ENCODE measurements around the gene PLD5.
"Not testable (repeated sequence)": the region's sequence is repeated elsewhere in the genome, so short reads cannot be mapped to it uniquely, and the experiment has no call there.

Gene PLD5

GRCh38 chr1:242416657-242417056 is 107.8 kb downstream of the PLD5 start:
- DNase-seq: no peak

GRCh38 chr1:242412921-242413320 is 111.6 kb downstream of the PLD5 start:
- no peak for DNase-seq

- DNase-seq: no peak
These were observed 112.6 kb downstream of the PLD5 start for GRCh38 chr1:242411901-242412300.

GRCh38 chr1:242405947-242406346 is 118.5 kb downstream of the PLD5 start:
- no peak for DNase-seq

GRCh38 chr1:242404296-242404695 is 120.2 kb downstream of the PLD5 start:
- DNase-seq: no peak

- DNase-seq: no peak
These were observed 121.5 kb downstream of the PLD5 start for GRCh38 chr1:242402956-242403355.

- no peak for DNase-seq
These were observed 122.6 kb downstream of the PLD5 start for GRCh38 chr1:242401937-242402336.

- DNase-seq: no peak
These were observed 126.1 kb downstream of the PLD5 start for GRCh38 chr1:242398351-242398750.

GRCh38 chr1:242391896-242392295 is 132.6 kb downstream of the PLD5 start:
- no peak for DNase-seq

- not testable (repeated sequence) for DNase-seq
These were observed 148.4 kb downstream of the PLD5 start for GRCh38 chr1:242376121-242376520.

- not testable (repeated sequence) for DNase-seq
These were observed 174.1 kb downstream of the PLD5 start for GRCh38 chr1:242350446-242350845.

- no peak for DNase-seq
These were observed 174.9 kb downstream of the PLD5 start for GRCh38 chr1:242349636-242350035.

- not testable (repeated sequence) for DNase-seq
These were observed 193.6 kb downstream of the PLD5 start for GRCh38 chr1:242330865-242331264.

GRCh38 chr1:242327381-242327780 is 197.1 kb downstream of the PLD5 start:
- DNase-seq: not testable (repeated sequence)

GRCh38 chr1:242321981-242322380 is 202.5 kb downstream of the PLD5 start:
- DNase-seq: not testable (repeated sequence)

GRCh38 chr1:242318140-242318539 is 206.4 kb downstream of the PLD5 start:
- DNase-seq: no peak

- not testable (repeated sequence) for DNase-seq
These were observed 209.6 kb downstream of the PLD5 start for GRCh38 chr1:242314865-242315264.

GRCh38 chr1:242314085-242314649 is 210.3 kb downstream of the PLD5 start:
- not testable (repeated sequence) for DNase-seq

- not testable (repeated sequence) for DNase-seq
These were observed 215.8 kb downstream of the PLD5 start for GRCh38 chr1:242308681-242309080.

GRCh38 chr1:242293781-242294180 is 230.7 kb downstream of the PLD5 start:
- DNase-seq: not testable (repeated sequence)

GRCh38 chr1:242288067-242288466 is 236.4 kb downstream of the PLD5 start:
- DNase-seq: not testable (repeated sequence)

GRCh38 chr1:242282758-242283485 is 241.6 kb downstream of the PLD5 start:
- not testable (repeated sequence) for DNase-seq

GRCh38 chr1:242278406-242278805 is 246.1 kb downstream of the PLD5 start:
- not testable (repeated sequence) for DNase-seq

- not testable (repeated sequence) for DNase-seq
These were observed 247.7 kb downstream of the PLD5 start for GRCh38 chr1:242276769-242277168.

GRCh38 chr1:242267004-242267403 is 257.5 kb downstream of the PLD5 start:
- not testable (repeated sequence) for DNase-seq
